ENCODE results near the gene MEGF11.
A peak's percentile ranks its signal among the peaks of the same experiment; 100 is the strongest.

MEGF11 gene

DNA sequence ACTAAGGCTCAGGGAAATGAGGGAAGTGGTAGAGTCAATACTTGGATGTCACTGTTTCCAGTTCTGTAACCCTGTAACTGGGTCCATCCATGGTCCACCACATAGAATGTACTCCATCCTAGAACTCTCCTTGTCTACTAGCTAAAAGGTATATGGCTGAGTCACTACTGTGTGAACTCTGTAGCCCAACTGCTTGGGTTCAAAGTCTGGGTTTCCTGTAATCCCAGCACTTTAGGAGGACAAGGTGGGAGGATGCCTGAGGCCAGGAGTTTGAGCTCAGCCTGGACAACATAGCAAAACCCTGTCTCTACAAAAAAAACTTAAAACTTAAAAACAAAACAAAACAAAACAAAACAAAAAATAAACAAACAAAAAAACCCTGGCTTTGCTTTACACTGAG is 34.5 kb upstream of the MEGF11 start:
- TF ChIP-seq, protein P1, sequence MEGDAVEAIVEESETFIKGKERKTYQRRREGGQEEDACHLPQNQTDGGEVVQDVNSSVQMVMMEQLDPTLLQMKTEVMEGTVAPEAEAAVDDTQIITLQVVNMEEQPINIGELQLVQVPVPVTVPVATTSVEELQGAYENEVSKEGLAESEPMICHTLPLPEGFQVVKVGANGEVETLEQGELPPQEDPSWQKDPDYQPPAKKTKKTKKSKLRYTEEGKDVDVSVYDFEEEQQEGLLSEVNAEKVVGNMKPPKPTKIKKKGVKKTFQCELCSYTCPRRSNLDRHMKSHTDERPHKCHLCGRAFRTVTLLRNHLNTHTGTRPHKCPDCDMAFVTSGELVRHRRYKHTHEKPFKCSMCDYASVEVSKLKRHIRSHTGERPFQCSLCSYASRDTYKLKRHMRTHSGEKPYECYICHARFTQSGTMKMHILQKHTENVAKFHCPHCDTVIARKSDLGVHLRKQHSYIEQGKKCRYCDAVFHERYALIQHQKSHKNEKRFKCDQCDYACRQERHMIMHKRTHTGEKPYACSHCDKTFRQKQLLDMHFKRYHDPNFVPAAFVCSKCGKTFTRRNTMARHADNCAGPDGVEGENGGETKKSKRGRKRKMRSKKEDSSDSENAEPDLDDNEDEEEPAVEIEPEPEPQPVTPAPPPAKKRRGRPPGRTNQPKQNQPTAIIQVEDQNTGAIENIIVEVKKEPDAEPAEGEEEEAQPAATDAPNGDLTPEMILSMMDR (conservative IDR thresholded peaks at IDR 0.05; ENCODE audit: low read depth, low read length), result no peak
- no peak overlapping the region for H3K4me3 ChIP-seq (ENCODE audit: low read length)
- DNase-seq (ENCODE audit: low read depth), result no peak

DNA sequence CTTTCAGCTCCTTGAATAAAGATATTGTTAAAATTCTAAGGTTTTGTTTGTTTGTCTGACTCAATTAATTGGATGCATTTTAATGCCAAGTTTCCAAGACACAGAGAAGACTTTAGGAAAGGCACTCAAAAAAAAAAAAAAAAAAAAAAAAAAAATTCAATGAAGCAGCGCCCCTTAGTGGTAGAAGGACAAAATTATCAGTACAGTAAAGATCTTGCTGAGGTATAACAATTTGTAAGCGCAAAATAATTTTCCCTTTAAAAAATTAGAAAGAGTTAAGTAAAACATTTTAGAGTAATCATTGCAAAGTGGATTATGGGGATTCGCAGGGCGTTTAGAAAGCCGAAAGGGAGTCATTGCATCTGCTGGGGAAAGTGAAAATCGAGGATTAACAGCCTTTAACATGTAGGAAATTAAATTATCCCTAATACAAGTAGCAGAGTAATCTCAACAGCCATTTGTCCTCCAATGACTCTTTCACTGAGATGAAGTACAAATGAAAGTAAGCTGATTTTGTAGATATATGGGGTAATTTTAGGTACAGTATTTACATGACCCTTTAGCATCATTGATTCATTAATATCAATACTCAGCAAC is 34.0 kb upstream of the MEGF11 start:
- H3K4me3 ChIP-seq (ENCODE audit: low read length), result no peak overlapping the region
- TF ChIP-seq, protein P1 (conservative IDR thresholded peaks at IDR 0.05; ENCODE audit: low read depth, low read length), result peak; percentile 58
- DNase-seq (ENCODE audit: low read depth), result no peak

DNA sequence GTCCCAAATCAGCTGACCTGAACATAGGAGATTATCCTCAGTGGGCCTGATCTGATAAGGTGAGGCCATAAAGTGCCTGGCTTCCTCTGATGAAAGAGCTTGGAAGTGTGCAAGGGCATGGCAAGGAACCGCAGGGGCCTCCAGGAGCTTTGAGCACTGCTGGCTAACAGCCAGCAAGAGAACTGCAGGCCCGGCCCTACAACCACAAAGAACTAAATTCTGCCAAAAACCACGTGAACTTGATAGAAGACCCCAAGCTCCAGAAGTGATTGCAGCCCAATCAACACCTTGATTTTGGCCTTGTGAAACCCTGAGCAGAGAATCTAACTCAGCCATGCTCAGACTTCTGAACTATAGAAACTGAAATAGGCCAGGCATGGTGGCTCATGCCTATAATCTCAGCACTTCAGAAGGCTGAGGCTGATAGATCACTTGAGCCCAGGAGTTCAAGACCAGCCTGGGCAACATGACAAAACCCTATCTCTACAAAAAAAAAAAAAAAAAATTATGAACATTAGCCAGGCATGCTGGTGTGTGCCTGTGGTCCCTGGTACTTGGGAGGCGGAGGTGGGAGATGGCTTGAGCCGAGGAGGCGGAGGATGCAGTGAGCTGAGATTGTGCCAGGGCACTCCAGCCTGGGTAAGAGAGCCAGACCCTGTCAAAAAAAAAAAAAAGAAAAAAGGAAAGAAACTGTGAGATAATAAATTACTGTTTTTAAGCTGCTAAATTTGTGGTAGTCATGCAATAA is 32.2 kb upstream of the MEGF11 start:
- no peak for DNase-seq (ENCODE audit: low read depth)
- H3K4me3 ChIP-seq (ENCODE audit: low read length), result no peak overlapping the region
- TF ChIP-seq, protein P1 (conservative IDR thresholded peaks at IDR 0.05; ENCODE audit: low read depth, low read length), result no peak

DNA sequence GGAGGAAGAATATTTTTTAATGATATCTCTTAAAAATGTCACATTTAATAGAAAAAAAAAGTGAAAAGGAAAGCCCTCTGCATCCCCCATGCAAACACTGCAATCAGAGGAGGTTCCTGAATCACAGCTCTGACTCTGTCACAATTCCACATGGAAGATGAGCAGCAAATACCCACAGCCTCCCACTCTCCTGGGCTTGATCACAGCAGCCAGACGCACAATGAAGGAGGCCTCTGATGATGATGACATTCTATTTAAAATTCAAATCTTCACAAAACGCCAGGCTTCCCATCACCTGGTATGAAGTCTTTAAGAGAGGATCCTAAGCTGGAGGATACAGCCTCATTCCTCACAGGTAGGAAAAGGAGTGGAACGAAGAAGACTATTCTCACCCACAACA is 30.7 kb upstream of the MEGF11 start:
- DNase-seq (ENCODE audit: low read depth), result no peak
- no peak overlapping the region for H3K4me3 ChIP-seq (ENCODE audit: low read length)
- TF ChIP-seq, protein P1 (conservative IDR thresholded peaks at IDR 0.05; ENCODE audit: low read depth, low read length), result no peak

DNA sequence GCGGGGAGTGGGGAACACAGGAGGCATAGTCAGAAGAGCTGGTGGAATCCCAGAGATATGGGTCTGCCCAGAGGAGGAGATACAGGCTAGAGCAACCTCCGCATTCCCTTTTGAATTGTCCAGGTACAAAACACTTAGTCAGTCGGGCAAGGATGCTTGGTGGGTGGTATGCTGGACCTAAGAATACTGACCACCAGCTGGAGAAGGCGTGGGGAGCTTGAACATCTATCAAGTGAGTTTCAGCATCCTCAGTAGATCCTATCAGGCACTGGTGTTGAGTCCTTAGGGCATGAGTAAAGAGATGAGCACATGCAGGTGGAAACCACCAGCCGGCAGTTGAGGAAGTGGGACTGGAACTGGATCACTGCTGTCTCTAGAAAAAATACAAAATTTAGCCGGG is 25.1 kb upstream of the MEGF11 start:
- H3K4me3 ChIP-seq (ENCODE audit: low read length), result no peak overlapping the region
- TF ChIP-seq, protein P1 (conservative IDR thresholded peaks at IDR 0.05; ENCODE audit: low read depth, low read length), result no peak
- DNase-seq (ENCODE audit: low read depth), result no peak

DNA sequence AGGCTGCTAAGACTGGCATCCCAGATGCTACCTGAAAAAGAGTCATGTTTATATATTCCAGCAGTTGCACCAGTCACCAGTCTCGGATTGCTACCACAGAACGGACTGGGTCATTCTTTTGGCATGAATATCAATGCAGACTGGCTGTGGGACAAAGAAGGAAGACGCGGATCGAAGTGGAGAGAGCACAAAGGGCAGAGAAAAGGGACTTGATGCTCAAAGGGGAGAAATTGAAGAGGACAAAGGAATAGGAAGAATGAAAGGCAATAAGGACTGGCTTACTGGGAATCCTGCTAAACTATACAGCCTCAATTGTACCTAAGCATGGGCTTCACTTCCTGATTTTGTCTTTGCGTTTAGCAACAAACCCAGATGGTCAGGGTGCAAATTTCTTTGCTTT is 24.5 kb upstream of the MEGF11 start:
- DNase-seq (ENCODE audit: low read depth), result no peak
- no peak overlapping the region for H3K4me3 ChIP-seq (ENCODE audit: low read length)
- TF ChIP-seq, protein P1 (conservative IDR thresholded peaks at IDR 0.05; ENCODE audit: low read depth, low read length), result no peak

DNA sequence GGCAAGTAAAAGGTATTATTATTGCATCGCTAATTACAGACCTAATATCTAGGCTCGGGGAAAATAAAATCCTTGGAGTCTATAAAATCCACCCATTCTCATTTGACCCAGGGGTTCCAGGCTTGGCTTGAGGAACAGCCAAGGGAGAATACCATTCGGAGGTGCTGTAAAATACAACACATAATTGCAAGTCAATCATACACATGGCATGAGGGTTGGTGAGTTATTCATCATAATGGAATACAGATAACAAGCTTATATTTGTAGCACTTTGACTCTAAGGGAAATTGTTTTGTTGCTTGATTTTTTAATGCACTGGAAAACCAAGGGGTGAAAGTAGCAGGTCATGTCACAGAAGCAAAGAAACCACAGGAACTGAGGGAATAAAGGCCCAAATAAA is 23.0 kb upstream of the MEGF11 start:
- TF ChIP-seq, protein P1 (conservative IDR thresholded peaks at IDR 0.05; ENCODE audit: low read depth, low read length), result no peak
- no peak for DNase-seq (ENCODE audit: low read depth)
- no peak overlapping the region for H3K4me3 ChIP-seq (ENCODE audit: low read length)

All from retinal pigment epithelial cell (primary cell).